Panc1 (cell line): ENCODE data around the gene IDE. TPM values are rescaled to one million over a fixed set of nuclear protein-coding genes. Genes with fewer than 3 reads are reported as not detected.

Source experiments
- ATAC-seq: fragments of 200-7000 bp; cut with Tn5 transposase; 2 replicates; pipeline ENCODE4 v1.9.1; 2020; ENCODE audit warnings: mild to moderate bottlenecking, moderate library complexity
- BruUV-seq: library from RNA; stranded (reverse); fragments of 400-500 nt; replicated peaks from 2 replicates; lab custom pipeline; 2021; lab: Mats Ljungman, UMichigan
- CTCF ChIA-PET: fragments of 300-600 bp; sonication (Branson Sonifier 250); formaldehyde crosslinking; loops from one replicate; lab custom pipeline; 2022; ENCODE audit warnings: antibody characterized with exemption; lab: Charles Lee
- POLR2A ChIA-PET: fragments of 300-600 bp; sonication (Branson Sonifier 250); formaldehyde crosslinking; loops from one replicate; lab custom pipeline; 2022; ENCODE audit warnings: antibody characterized with exemption; lab: Charles Lee
- DNase-seq: peaks from one replicate; pipeline ENCODE4 v3.0.0-alpha.2; 2010; ENCODE audit warnings: low read depth, low spot score
- H3K27ac ChIP-seq: 2 replicates; pipeline ENCODE4 v1.5.1; 2011; ENCODE audit warnings: mild to moderate bottlenecking, low read length, inconsistent platforms
- H3K27me3 ChIP-seq: fragments of 200-500 bp; sonication (Bioruptor generic); 2 replicates; pipeline ENCODE4 v1.6.0; 2014; ENCODE audit warnings: low read length, inconsistent platforms; ENCODE audit not compliant: control insufficient read depth, insufficient read depth
- H3K36me3 ChIP-seq: fragments of 200-500 bp; sonication (Bioruptor generic); 2 replicates; pipeline ENCODE4 v1.5.1; 2014; ENCODE audit warnings: inconsistent platforms, mild to moderate bottlenecking, low read length, moderate library complexity; ENCODE audit not compliant: control insufficient read depth, insufficient read depth
- H3K4me1 ChIP-seq: 2 replicates; pipeline ENCODE4 v1.5.1; 2011; ENCODE audit warnings: inconsistent platforms, mild to moderate bottlenecking, low read length, moderate library complexity; ENCODE audit not compliant: control insufficient read depth, insufficient read depth
- H3K4me3 ChIP-seq, 2 experiments: 2 replicates each; pipeline ENCODE4 v1.5.1; 2011 to 2012; ENCODE audit warnings: low read depth in 2 of 2, low read length in 2 of 2, mild to moderate bottlenecking in 2 of 2, inconsistent platforms in 1 of 2, moderate library complexity in 1 of 2
- H3K9me3 ChIP-seq: fragments of 200-500 bp; sonication (Bioruptor generic); 2 replicates; pipeline ENCODE4 v1.5.1; 2014; ENCODE audit warnings: low read depth, mild to moderate bottlenecking, inconsistent platforms, low read length, moderate library complexity; ENCODE audit not compliant: control insufficient read depth, insufficient read depth
- CTCF ChIP-seq: fragments of 450-650 bp; IDR thresholded peaks from 2 replicates; pipeline ENCODE4 v1.5.1; 2017; ENCODE audit warnings: mild to moderate bottlenecking
- POLR2AphosphoS5 ChIP-seq: IDR thresholded peaks from 2 replicates; pipeline ENCODE4 v1.6.1; 2012; ENCODE audit warnings: mild to moderate bottlenecking, low read depth, low read length, moderate library complexity
- REST ChIP-seq, 2 experiments: IDR thresholded peaks; 2 replicates each; pipeline ENCODE4 v1.6.1; 2011 to 2012; ENCODE audit warnings: low read depth in 2 of 2, control low read depth in 1 of 2, low read length in 1 of 2, mild to moderate bottlenecking in 1 of 2, moderate library complexity in 1 of 2; ENCODE audit not compliant: insufficient read depth in 1 of 2
- SIN3A ChIP-seq: IDR thresholded peaks from 2 replicates; pipeline ENCODE4 v1.6.1; 2012; ENCODE audit warnings: low read depth, mild to moderate bottlenecking, low read length, moderate library complexity, borderline replicate concordance; ENCODE audit not compliant: insufficient read depth
- TCF7L2 ChIP-seq: IDR thresholded peaks from 2 replicates; pipeline ENCODE4 v1.6.1; 2011; ENCODE audit warnings: mild to moderate bottlenecking, low read depth, low read length, inconsistent platforms
- in situ Hi-C: cut with HindIII; loops from 2 replicates; pipeline ENCODE4 v1.10.0; 2016; ENCODE audit warnings: low sequenced_read_pairs, low pct_unique_long_range_greater_than_20kb
- intact Hi-C: fragments of 100-400 bp; cut with micrococcal nuclease; formaldehyde crosslinking; loops from one replicate; pipeline ENCODE4 v1.10.0; 2022; ENCODE audit not compliant: unreplicated experiment
- total RNA-seq: library from RNA; stranded (reverse); gene quantifications from one replicate; pipeline ENCODE4 v1.2.1, GENCODE V29; 2021; ENCODE audit not compliant: unreplicated experiment

IDE gene
- total RNA-seq, 1 experiment from 2014 or later = 79.0 TPM

DNA sequence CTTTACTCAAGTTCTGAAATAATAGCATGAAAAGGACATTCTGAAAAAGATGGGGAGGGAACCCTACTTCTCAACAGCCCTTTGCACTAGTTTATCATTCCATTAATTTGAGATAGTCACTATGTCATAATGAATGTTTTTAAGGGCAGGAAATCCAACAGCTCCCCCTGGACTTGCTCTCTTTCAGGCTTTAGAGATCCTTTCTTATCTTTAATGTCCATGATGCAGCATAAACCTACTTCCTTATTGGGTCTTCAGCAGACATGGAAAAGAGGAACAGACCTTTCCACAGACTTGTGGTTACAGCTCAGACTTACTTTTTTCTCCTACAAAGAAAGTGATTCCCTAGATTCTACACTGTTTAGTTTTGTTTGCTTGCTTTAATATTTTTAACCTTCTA is 87.3 kb downstream of the IDE start:
- no peaks in the 10 kb centered on the region for H3K27me3 ChIP-seq
- no peaks in the 10 kb centered on the region for H3K4me1 ChIP-seq
- TF ChIP-seq CTCF (no peak), SIN3A (no peak), REST (IDR thresholded peaks at IDR 0.05; ENCODE audit: insufficient read depth in 1 of 2, low read depth in 2 of 2, low read length in 1 of 2) (no peak), POLR2AphosphoS5 (no peak), TCF7L2 (no peak)
- H3K36me3 ChIP-seq = peaks cover 15% of the 10 kb centered on the region
- no peaks in the 10 kb centered on the region for H3K9me3 ChIP-seq
- no peak overlapping the region for H3K4me3 ChIP-seq
- CTCF ChIA-PET = no interaction called here
- in situ Hi-C loops (no loop called here), intact Hi-C loops (no loop called here)
- DNase-seq (no peak), ATAC-seq (no peak)
- no peak overlapping the region for H3K27ac ChIP-seq
- BruUV-seq = no TSS peak
- POLR2A ChIA-PET = no interaction called here

- ChIA-PET POLR2A (no interaction called here), CTCF (no interaction called here)
- no peaks in the 10 kb centered on the region for H3K4me1 ChIP-seq
- peaks cover 13% of the 10 kb centered on the region for H3K36me3 ChIP-seq
- intact Hi-C loops = no loop called here
- TF ChIP-seq REST (IDR thresholded peaks at IDR 0.05; ENCODE audit: insufficient read depth in 1 of 2, low read depth in 2 of 2, low read length in 1 of 2) (no peak), SIN3A (no peak), POLR2AphosphoS5 (no peak), TCF7L2 (no peak), CTCF (no peak)
- no TSS peak for BruUV-seq
- H3K27me3 ChIP-seq = no peaks in the 10 kb centered on the region
- no peak overlapping the region for H3K27ac ChIP-seq
- no peak for DNase-seq
- in situ Hi-C loops = no loop called here
- H3K9me3 ChIP-seq = no peaks in the 10 kb centered on the region
- no peak for ATAC-seq
- H3K4me3 ChIP-seq = no peak overlapping the region
Observed at GRCh38 chr10:92483539-92483938, 90.4 kb downstream of the IDE start.
